Left lung (tissue), 10 donors: ENCODE data around the gene ARNT2. TPM values are rescaled to one million over a fixed set of nuclear protein-coding genes. Genes with fewer than 3 reads are reported as not detected.
A peak's percentile ranks its signal among the peaks of the same experiment; 100 is the strongest.

ENCODE experiments used
- ATAC-seq: fragments of 200-7000 bp; cut with Tn5 transposase; one replicate; pipeline ENCODE4 v1.9.1; 2020; ENCODE audit warnings: moderate library complexity
- DNase-seq, 4 donors: peaks; one replicate each; pipeline ENCODE4 v3.0.0-alpha.2; 2013 to 2020
- H3K27ac ChIP-seq, 2 donors: fragments of 200-600 bp; sonication (generic) in 1 of 2; one replicate each; pipeline versions ENCODE4 v1.5.0 to v1.8.0; 2020 to 2021
- H3K27me3 ChIP-seq, 2 donors: fragments of 200-600 bp; sonication (generic) in 1 of 2; one replicate each; pipeline versions ENCODE4 v1.5.0 to v1.8.0; 2020 to 2021
- H3K36me3 ChIP-seq, 2 donors: fragments of 200-600 bp; sonication (generic) in 1 of 2; one replicate each; pipeline versions ENCODE4 v1.5.0 to v1.8.0; 2020 to 2021
- H3K4me1 ChIP-seq, 2 donors: fragments of 200-600 bp; one replicate each; pipeline ENCODE4 v1.8.0; 2021
- H3K4me3 ChIP-seq, 2 donors: fragments of 200-600 bp; sonication (generic) in 1 of 2; one replicate each; pipeline versions ENCODE4 v1.5.0 to v1.8.0; 2020 to 2021; ENCODE audit warnings: mild to moderate bottlenecking in 1 of 2
- H3K9me3 ChIP-seq, 2 donors: fragments of 200-600 bp; sonication (generic) in 1 of 2; one replicate each; pipeline versions ENCODE4 v1.5.0 to v1.8.0; 2020 to 2021
- intact Hi-C, 2 donors: fragments of 100-400 bp; cut with DNase I; formaldehyde crosslinking; loops; one replicate each; pipeline versions ENCODE4 v1.11.2 to v1.14.2; 2022
- polyA plus RNA-seq, 6 donors: library from polyadenylated mRNA; unstranded; fragments of 120-200 nt; gene quantifications; one replicate each; pipeline ENCODE4 v1.2.1, GENCODE V29; 2013; ENCODE audit not compliant: insufficient read length in 6 of 6
- total RNA-seq, 2 donors: library from RNA; stranded (reverse); fragmentation: NEBNext Ultra II Directional; extraction: Animal tissue kit (Norgen Biotek cat#: 25700); gene quantifications; one replicate each; pipeline ENCODE4 v1.2.1, GENCODE V29; 2021
- TF ChIP-seq, protein P1 (sequence below), 2 donors: fragments of 200-600 bp; sonication (generic) in 1 of 2; IDR thresholded peaks; one replicate each; pipeline versions ENCODE4 v1.5.0 to v1.8.0; 2021; ENCODE audit warnings: antibody characterized with exemption in 2 of 2
- donor health status: DM: no; HTN: yes; CAD: no.
- donor health status: DM: no; HTN: no; CAD: no.

ARNT2 gene
- total and polyA plus RNA-seq, 8 donors: 9.7 to 50.8 (median 33.7) TPM

DNA sequence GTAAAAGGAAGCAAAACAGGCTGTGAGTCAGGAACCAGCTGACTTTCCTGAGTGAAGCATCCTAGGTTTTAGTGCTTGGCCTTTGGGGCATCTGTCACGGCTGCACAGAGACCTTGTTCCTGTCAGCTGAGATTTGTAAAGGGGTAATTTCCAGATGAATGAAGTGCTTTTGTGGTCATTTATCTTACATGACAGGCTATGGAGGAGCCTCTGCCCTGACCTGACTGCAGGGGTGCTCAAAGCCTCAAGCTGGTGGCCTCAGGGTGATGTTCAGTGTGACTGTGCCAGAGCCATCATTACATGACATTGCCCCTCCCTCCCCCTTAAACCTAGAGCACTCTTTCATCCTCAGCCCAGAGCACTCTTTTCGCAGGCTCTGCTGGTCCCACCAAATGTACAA lies 132.5 kb downstream of the ARNT2 start:
- Histone ChIP-seq H3K4me3 (no peak overlapping the region), H3K36me3 (no peaks in the 10 kb centered on the region), H3K27me3 (no peaks in the 10 kb centered on the region), H3K9me3 (no peaks in the 10 kb centered on the region), H3K27ac (no peak overlapping the region), H3K4me1 (peaks cover 0 to 4% of the 10 kb centered on the region in 2 donors)
- intact Hi-C loops: no loop called here
- ATAC-seq (no peak), DNase-seq (no peak)
- TF ChIP-seq, protein P1, sequence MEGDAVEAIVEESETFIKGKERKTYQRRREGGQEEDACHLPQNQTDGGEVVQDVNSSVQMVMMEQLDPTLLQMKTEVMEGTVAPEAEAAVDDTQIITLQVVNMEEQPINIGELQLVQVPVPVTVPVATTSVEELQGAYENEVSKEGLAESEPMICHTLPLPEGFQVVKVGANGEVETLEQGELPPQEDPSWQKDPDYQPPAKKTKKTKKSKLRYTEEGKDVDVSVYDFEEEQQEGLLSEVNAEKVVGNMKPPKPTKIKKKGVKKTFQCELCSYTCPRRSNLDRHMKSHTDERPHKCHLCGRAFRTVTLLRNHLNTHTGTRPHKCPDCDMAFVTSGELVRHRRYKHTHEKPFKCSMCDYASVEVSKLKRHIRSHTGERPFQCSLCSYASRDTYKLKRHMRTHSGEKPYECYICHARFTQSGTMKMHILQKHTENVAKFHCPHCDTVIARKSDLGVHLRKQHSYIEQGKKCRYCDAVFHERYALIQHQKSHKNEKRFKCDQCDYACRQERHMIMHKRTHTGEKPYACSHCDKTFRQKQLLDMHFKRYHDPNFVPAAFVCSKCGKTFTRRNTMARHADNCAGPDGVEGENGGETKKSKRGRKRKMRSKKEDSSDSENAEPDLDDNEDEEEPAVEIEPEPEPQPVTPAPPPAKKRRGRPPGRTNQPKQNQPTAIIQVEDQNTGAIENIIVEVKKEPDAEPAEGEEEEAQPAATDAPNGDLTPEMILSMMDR (IDR thresholded peaks at IDR 0.05): no peak

DNA sequence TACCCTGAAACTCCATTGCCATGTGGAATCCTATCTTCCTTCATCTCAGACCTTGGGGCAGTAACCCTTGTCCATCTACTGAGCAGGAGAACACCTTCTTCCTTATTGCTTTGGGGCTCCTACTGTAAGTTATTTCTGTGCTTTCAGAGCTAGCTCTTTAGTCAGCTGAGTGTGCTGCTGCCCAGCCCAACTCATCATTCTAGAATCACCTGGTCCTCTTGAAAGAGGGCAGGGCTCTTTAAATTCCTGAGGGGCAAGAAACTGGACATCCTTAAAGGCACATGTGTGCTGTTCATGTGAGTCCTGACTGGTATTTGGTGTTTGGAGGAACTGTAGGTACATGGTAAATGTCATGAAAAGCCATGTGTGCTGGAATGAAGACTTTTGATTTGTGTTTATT lies 140.9 kb downstream of the ARNT2 start:
- DNase-seq: no peak
- Histone ChIP-seq H3K27ac (no peak overlapping the region), H3K9me3 (no peaks in the 10 kb centered on the region), H3K4me3 (no peak overlapping the region), H3K36me3 (no peaks in the 10 kb centered on the region), H3K4me1 (no peaks in the 10 kb centered on the region), H3K27me3 (no peaks in the 10 kb centered on the region)
- peak; percentile 63 for ATAC-seq
- TF ChIP-seq, protein P1 (IDR thresholded peaks at IDR 0.05): no peak
- intact Hi-C loops: no loop called here

DNA sequence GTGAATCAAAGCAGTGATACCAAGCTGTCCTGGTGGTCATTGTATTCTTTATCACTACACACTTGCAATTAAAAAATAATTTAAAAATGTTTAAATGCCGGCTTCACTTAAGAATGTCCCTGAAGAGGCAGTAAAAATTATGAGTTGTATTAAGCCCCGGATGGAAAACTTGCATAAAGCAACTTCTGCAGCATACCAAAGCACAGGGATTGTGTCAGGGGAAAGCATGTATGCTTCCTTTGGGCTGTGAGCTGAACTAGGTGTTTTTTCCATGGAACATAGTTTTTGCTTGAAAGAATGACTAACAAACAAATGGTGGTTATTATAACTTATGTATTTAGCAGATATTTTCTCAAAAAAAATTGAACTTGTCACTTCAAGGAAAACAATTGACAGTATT lies 143.1 kb downstream of the ARNT2 start:
- TF ChIP-seq, protein P1 (IDR thresholded peaks at IDR 0.05): no peak
- Histone ChIP-seq H3K36me3 (no peaks in the 10 kb centered on the region), H3K27ac (no peak overlapping the region), H3K4me1 (peaks cover 5 to 7% of the 10 kb centered on the region in 2 donors), H3K4me3 (no peak overlapping the region), H3K9me3 (no peaks in the 10 kb centered on the region), H3K27me3 (no peaks in the 10 kb centered on the region)
- DNase-seq (no peak), ATAC-seq (no peak)
- intact Hi-C loops: no loop called here

GRCh38 chr15:80549191-80549590 lies 145.0 kb downstream of the ARNT2 start:
- intact Hi-C loops: no loop called here
- TF ChIP-seq, protein P1 (IDR thresholded peaks at IDR 0.05): no peak
- no peaks in the 10 kb centered on the region for H3K9me3 ChIP-seq
- H3K4me1 ChIP-seq: peaks cover 5 to 7% of the 10 kb centered on the region in 2 donors
- ATAC-seq: no peak
- peak overlapping the region in 1 of 2 donors; percentile 13 for H3K4me3 ChIP-seq
- no peak overlapping the region for H3K27ac ChIP-seq
- no peak for DNase-seq
- no peaks in the 10 kb centered on the region for H3K36me3 ChIP-seq
- H3K27me3 ChIP-seq: no peaks in the 10 kb centered on the region

GRCh38 chr15:80549654-80550053 lies 145.5 kb downstream of the ARNT2 start:
- H3K27ac ChIP-seq: no peak overlapping the region
- TF ChIP-seq, protein P1 (IDR thresholded peaks at IDR 0.05): no peak
- H3K36me3 ChIP-seq: no peaks in the 10 kb centered on the region
- DNase-seq (no peak), ATAC-seq (no peak)
- H3K4me3 ChIP-seq: no peak overlapping the region
- no peaks in the 10 kb centered on the region for H3K9me3 ChIP-seq
- peaks cover 5 to 12% of the 10 kb centered on the region in 2 donors for H3K4me1 ChIP-seq
- no peaks in the 10 kb centered on the region for H3K27me3 ChIP-seq
- intact Hi-C loops: no loop called here
